SU-DHL-6 (cell line): Measurements from ENCODE around the gene MAPK6.

ENCODE experiments used
- CTCF ChIP-seq: fragments of 200-600 bp; sonication (generic); IDR thresholded peaks from one replicate; pipeline ENCODE4 v1.5.1; 2017; ENCODE audit warnings: antibody characterized with exemption, mild to moderate bottlenecking, low read length, moderate library complexity; ENCODE audit not compliant: insufficient read depth, poor library complexity, severe bottlenecking
- EZH2phosphoT487 ChIP-seq: fragments of 200-600 bp; sonication (generic), shearing (Covaris generic); conservative IDR thresholded peaks from 2 replicates; pipeline ENCODE4 v1.6.1; 2018; ENCODE audit warnings: mild to moderate bottlenecking, antibody characterized with exemption, low read length, moderate library complexity, mixed read lengths

GRCh38 chr15:52056001-52056400 lies 37.0 kb downstream of the MAPK6 start:
- TF ChIP-seq CTCF (no peak), EZH2phosphoT487 (no peak)
